ENCODE results near the gene PTPRD.
"Not testable (repeated sequence)": the region's sequence is repeated elsewhere in the genome, so short reads cannot be mapped to it uniquely, and the experiment has no call there.

Gene PTPRD

DNA sequence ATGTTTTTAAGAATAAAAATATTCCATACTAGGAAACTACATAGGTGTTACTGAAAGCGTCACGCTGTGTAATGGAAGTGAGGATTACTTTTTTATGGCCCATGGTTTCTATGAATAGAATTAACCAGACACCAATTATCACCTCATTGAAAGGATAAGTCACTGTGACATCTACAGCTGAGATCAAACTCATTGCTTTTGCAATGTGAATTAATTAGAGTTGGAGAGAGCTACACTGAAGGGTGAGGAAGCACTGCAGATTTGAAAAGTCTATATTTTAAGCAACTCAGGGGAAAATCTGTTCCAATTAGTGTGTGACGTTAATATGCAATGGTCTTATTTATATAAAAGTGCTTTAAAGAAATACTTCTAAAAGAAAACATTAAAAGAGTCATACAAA, 1513.2 kb downstream of the PTPRD start:
- Mint-ChIP-seq H3K27ac (no peak overlapping the region), H3K27me3 (no peaks in the 10 kb centered on the region), H3K4me1 (ENCODE audit: low read depth) (no peaks in the 10 kb centered on the region), H3K36me3 (no peaks in the 10 kb centered on the region), H3K4me3 (no peak overlapping the region), H3K9me3 (ENCODE audit: low read depth) (peaks cover 3% of the 10 kb centered on the region)

- H3K36me3 Mint-ChIP-seq; H3K27ac Mint-ChIP-seq; H3K4me3 Mint-ChIP-seq; H3K9me3 Mint-ChIP-seq (ENCODE audit: low read depth); H3K4me1 Mint-ChIP-seq (ENCODE audit: low read depth); H3K27me3 Mint-ChIP-seq: not testable (repeated sequence)
Observed at GRCh38 chr9:9097254-9097653, 1515.5 kb downstream of the PTPRD start.

DNA sequence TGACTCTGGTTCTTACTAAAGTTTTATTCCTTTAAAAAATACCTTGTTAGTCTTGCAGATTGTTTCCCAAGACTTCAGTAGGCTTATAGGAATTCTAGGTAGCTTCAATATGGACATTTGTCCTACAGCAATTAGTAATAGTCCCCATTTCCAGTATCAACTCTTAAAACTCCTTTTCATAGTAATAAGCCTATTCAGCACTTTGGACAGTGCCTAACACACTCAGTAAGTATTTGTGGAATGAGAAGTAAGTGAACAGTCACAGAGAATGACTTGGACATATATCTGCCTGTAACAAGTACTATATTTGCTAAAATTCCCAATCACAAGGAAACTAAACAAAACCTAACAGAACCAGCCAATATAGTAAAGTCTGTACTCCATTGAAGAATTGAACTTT, 1521.4 kb downstream of the PTPRD start:
- Mint-ChIP-seq H3K36me3 (no peaks in the 10 kb centered on the region), H3K27ac (no peak overlapping the region), H3K27me3 (no peaks in the 10 kb centered on the region), H3K4me1 (ENCODE audit: low read depth) (no peaks in the 10 kb centered on the region), H3K4me3 (no peak overlapping the region), H3K9me3 (ENCODE audit: low read depth) (peaks cover 14% of the 10 kb centered on the region)

GRCh38 chr9:9079473-9079872, 1533.3 kb downstream of the PTPRD start:
- Mint-ChIP-seq H3K9me3 (ENCODE audit: low read depth) (peaks cover 14% of the 10 kb centered on the region), H3K4me1 (ENCODE audit: low read depth) (no peaks in the 10 kb centered on the region), H3K4me3 (no peak overlapping the region), H3K36me3 (no peaks in the 10 kb centered on the region), H3K27ac (no peak overlapping the region), H3K27me3 (no peaks in the 10 kb centered on the region)

GRCh38 chr9:9078301-9078700, 1534.5 kb downstream of the PTPRD start:
- no peaks in the 10 kb centered on the region for H3K36me3 Mint-ChIP-seq
- H3K4me3 Mint-ChIP-seq, result no peak overlapping the region
- H3K27me3 Mint-ChIP-seq, result no peaks in the 10 kb centered on the region
- H3K4me1 Mint-ChIP-seq (ENCODE audit: low read depth), result no peaks in the 10 kb centered on the region
- peaks cover 14% of the 10 kb centered on the region for H3K9me3 Mint-ChIP-seq (ENCODE audit: low read depth)
- H3K27ac Mint-ChIP-seq, result no peak overlapping the region

DNA sequence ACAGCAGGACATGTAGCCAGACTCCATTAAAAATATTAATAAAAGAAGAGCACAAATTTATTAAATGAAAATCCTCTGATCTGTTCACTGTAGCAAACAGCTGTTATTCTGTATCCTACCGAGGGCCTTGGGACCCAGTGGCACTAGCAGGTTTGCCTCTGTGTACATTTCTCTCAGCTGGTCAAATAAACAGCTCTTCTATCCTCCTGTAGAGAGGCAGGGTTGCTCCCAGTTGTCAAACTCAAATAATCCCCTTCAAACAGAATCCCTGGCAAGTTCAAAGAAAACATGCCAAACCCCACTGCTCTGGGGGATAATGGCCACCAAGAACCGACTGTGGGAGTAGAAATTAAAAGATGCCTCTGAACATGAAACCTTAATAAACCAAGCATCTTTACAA, 1551.2 kb downstream of the PTPRD start:
- no peaks in the 10 kb centered on the region for H3K4me1 Mint-ChIP-seq (ENCODE audit: low read depth)
- no peaks in the 10 kb centered on the region for H3K27me3 Mint-ChIP-seq
- H3K36me3 Mint-ChIP-seq, result no peaks in the 10 kb centered on the region
- H3K9me3 Mint-ChIP-seq (ENCODE audit: low read depth), result no peaks in the 10 kb centered on the region
- H3K4me3 Mint-ChIP-seq, result no peak overlapping the region
- H3K27ac Mint-ChIP-seq, result no peak overlapping the region

DNA sequence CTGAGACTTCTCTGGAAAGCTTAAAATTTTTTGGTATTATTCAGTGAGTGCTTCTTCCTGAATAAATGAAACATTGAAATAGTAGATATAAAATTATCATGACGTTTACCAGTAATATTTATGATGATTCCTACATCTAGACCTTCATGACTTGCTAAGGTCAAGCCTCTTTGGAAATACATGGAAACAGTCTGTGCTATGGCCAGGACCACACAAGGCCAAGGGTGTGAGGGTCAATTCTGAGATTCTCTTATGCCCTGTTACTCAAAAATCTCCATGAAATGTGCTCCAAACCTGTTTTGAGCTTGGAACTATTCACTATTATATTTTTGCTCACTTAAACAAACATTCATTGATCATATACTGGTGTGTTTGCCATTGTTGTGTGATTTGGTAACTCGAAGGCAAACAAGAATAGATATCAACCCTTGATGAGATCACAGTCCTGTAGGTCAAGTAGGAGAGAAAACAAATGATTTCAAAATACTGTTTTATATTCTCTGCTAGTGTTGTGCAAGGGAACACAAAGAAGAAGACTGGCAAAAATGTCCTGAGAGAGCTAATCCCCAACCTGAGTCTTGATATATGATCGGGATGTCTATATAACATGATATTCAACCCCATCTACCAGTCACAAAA, 1558.3 kb downstream of the PTPRD start:
- H3K4me3 Mint-ChIP-seq, result no peak overlapping the region
- no peaks in the 10 kb centered on the region for H3K9me3 Mint-ChIP-seq (ENCODE audit: low read depth)
- H3K4me1 Mint-ChIP-seq (ENCODE audit: low read depth), result no peaks in the 10 kb centered on the region
- H3K27me3 Mint-ChIP-seq, result no peaks in the 10 kb centered on the region
- no peaks in the 10 kb centered on the region for H3K36me3 Mint-ChIP-seq
- no peak overlapping the region for H3K27ac Mint-ChIP-seq

DNA sequence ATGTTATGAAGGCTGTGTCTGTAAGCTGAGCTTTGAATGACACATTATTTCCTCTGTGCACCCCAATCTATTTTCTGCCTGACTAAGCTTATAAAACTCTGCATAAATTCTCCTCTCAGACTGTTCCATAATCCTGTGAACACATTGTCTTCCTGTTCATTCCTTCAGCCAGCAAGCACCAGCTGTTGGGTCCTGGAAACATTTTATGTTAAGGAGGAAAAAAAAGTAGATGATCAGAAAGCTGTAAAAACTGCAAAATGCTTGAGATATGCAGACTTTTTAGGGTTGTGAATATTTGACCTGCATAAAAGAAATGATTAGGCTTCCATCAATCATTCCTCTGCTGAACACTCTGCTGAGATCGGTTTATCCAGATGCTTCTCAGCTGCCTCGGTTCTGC, 1567.2 kb downstream of the PTPRD start:
- H3K27ac Mint-ChIP-seq, result no peak overlapping the region
- no peaks in the 10 kb centered on the region for H3K9me3 Mint-ChIP-seq (ENCODE audit: low read depth)
- no peaks in the 10 kb centered on the region for H3K36me3 Mint-ChIP-seq
- no peak overlapping the region for H3K4me3 Mint-ChIP-seq
- no peaks in the 10 kb centered on the region for H3K4me1 Mint-ChIP-seq (ENCODE audit: low read depth)
- H3K27me3 Mint-ChIP-seq, result no peaks in the 10 kb centered on the region

GRCh38 chr9:9045072-9045471, 1567.7 kb downstream of the PTPRD start:
- Mint-ChIP-seq H3K9me3 (ENCODE audit: low read depth) (no peaks in the 10 kb centered on the region), H3K4me3 (no peak overlapping the region), H3K36me3 (no peaks in the 10 kb centered on the region), H3K27ac (no peak overlapping the region), H3K27me3 (no peaks in the 10 kb centered on the region), H3K4me1 (ENCODE audit: low read depth) (no peaks in the 10 kb centered on the region)

DNA sequence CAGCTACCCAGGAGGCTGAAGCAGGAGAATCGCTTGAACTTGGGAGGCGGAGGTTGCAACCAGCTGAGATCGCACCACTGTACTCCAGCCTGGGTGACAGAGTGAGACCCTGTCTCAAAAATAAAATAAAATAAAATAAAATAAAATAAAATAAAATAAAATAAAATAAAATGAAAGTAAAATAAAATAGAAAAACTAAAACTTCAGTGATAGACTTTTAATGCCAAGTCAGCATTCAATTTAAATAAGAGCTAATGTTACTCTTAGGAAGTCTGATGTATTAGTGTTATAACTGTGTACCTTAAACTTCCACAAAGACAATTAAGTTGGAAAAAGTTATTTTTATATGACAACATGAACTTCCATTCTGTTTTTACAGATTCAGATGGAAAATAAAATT, 1569.0 kb downstream of the PTPRD start:
- H3K27me3 Mint-ChIP-seq; H3K4me3 Mint-ChIP-seq; H3K36me3 Mint-ChIP-seq; H3K9me3 Mint-ChIP-seq (ENCODE audit: low read depth); H3K4me1 Mint-ChIP-seq (ENCODE audit: low read depth); H3K27ac Mint-ChIP-seq: not testable (repeated sequence)

DNA sequence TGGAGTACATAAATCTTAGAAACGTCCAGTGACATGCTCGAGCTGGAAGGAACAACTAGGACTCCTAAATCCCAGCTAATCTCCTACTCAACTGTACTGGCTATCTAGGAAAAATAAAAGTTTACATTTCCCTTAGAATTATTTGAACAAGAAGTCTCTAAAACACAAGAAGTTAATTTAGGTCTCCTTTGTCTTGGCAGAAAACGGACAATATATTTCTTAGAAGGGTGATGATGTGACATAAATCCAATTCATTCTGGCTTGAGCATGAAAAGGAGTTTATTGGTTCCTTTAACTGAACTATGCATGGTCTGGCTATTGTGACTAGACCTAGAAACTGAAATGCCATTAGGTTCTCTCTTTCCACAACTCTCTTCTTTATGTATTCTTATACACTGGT, 1571.0 kb downstream of the PTPRD start:
- no peaks in the 10 kb centered on the region for H3K36me3 Mint-ChIP-seq
- no peak overlapping the region for H3K27ac Mint-ChIP-seq
- no peaks in the 10 kb centered on the region for H3K4me1 Mint-ChIP-seq (ENCODE audit: low read depth)
- H3K4me3 Mint-ChIP-seq, result no peak overlapping the region
- H3K27me3 Mint-ChIP-seq, result no peaks in the 10 kb centered on the region
- peaks cover 5% of the 10 kb centered on the region for H3K9me3 Mint-ChIP-seq (ENCODE audit: low read depth)

DNA sequence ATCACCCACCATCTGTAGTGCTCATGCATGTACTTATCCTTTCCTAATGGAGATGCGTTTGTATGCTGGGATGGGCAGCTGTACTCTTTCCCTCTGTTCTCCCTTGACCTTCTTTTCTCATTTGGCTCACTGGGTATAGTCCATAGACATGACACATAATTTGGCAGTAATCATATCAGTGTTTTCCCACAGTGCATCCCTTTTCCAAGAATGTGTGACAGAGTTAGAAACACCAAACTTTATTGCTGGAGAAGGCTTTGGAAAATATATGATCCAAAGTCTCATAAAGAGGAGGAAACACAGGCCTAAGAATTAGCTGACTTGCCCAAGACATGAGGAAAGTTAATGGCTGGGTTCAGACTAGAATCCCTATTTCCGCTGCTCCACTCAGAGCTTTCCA, 1579.8 kb downstream of the PTPRD start:
- Mint-ChIP-seq H3K27me3 (no peaks in the 10 kb centered on the region), H3K4me3 (no peak overlapping the region), H3K27ac (no peak overlapping the region), H3K36me3 (no peaks in the 10 kb centered on the region), H3K4me1 (ENCODE audit: low read depth) (no peaks in the 10 kb centered on the region), H3K9me3 (ENCODE audit: low read depth) (peaks cover 14% of the 10 kb centered on the region)

DNA sequence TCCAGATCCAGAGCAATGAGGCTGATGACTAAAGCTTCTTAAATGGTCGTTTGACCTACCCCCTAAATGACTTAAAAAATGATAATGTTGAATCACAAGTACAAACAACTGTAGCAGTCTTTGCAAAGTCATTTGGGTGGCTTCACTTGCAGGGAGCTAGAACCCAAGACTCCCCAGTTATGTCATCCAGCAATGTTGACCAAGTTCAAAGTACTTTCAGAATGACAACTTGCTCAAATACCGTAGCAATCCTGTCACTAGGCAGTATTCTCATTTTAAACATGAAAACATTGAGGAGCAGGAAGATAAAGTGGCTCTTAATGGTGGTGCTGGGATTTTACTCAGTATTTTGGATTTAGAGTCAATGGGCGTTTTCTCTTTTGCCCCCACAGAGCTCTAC, 1596.2 kb downstream of the PTPRD start:
- H3K4me3 Mint-ChIP-seq, result no peak overlapping the region
- no peak overlapping the region for H3K27ac Mint-ChIP-seq
- no peaks in the 10 kb centered on the region for H3K27me3 Mint-ChIP-seq
- H3K36me3 Mint-ChIP-seq, result no peaks in the 10 kb centered on the region
- peaks cover 5% of the 10 kb centered on the region for H3K9me3 Mint-ChIP-seq (ENCODE audit: low read depth)
- H3K4me1 Mint-ChIP-seq (ENCODE audit: low read depth), result no peaks in the 10 kb centered on the region

DNA sequence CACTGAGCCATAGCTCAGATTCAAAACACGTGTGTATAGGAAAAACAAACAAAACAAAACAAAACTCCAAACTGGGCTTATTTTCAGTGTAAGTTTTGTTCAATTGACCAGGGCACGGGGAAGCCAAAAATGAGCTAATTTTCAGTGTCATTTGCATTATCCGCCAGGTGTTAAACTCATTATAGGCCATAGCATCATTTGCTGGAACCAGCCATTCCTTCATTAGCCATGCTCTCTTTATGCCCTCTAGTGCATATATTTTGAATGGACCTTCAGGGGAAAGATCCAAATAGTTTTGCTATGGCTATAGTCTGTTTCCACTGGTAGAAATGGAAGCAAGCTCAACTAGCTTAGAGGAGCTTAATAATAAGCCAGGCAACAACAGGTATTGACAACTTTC, 1608.0 kb downstream of the PTPRD start:
- Mint-ChIP-seq H3K36me3 (no peaks in the 10 kb centered on the region), H3K27me3 (no peaks in the 10 kb centered on the region), H3K4me1 (ENCODE audit: low read depth) (no peaks in the 10 kb centered on the region), H3K9me3 (ENCODE audit: low read depth) (no peaks in the 10 kb centered on the region), H3K27ac (no peak overlapping the region), H3K4me3 (no peak overlapping the region)

DNA sequence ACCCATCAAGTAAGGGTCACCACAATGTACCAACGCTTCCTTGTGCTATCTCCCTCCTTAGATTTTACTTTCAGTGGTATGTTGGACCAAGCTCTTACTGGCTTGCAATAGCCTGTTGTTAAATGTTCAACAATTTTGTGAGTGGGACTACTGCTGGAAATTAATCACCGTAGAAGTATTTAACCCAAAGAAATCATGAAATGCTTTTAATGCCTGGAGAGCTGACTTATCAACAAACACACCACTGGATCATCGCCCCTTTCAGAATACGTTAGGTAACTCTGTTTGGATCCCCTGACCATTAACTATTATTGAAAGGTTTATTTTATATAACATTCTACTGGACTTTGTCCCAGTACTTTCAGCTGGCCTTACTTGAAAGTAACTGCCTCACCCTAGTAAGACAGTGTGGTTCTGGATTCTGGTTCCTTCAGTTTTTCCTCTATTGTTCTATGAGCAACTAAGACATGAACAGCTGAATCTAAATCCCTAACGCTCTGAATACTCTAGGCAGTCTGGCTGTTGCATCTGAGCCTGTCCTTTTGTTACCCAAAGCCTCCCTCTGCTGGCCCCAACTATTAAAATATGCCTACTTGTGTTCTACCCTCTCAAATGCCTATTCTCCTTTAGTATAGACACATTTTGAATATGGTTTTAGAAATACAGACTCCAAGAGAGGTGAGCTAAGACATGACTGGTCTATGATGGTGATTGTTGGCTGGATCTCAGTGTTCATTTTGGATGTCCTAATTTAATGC, 1609.8 kb downstream of the PTPRD start:
- H3K9me3 Mint-ChIP-seq (ENCODE audit: low read depth), result no peaks in the 10 kb centered on the region
- no peaks in the 10 kb centered on the region for H3K27me3 Mint-ChIP-seq
- H3K36me3 Mint-ChIP-seq, result no peaks in the 10 kb centered on the region
- no peaks in the 10 kb centered on the region for H3K4me1 Mint-ChIP-seq (ENCODE audit: low read depth)
- H3K27ac Mint-ChIP-seq, result no peak overlapping the region
- H3K4me3 Mint-ChIP-seq, result no peak overlapping the region

- Mint-ChIP-seq H3K4me1 (ENCODE audit: low read depth) (no peaks in the 10 kb centered on the region), H3K27me3 (no peaks in the 10 kb centered on the region), H3K9me3 (ENCODE audit: low read depth) (peaks cover 5% of the 10 kb centered on the region), H3K27ac (no peak overlapping the region), H3K4me3 (no peak overlapping the region), H3K36me3 (no peaks in the 10 kb centered on the region)
Observed at GRCh38 chr9:8980496-8981013, 1632.2 kb downstream of the PTPRD start.

Data from activated naive CD8-positive, alpha-beta T cell (primary cell).